Panc1 (cell line): Measurements from ENCODE around the gene RHOG. TPM values are rescaled to one million over a fixed set of nuclear protein-coding genes. Genes with fewer than 3 reads are reported as not detected.
A peak's percentile ranks its signal among the peaks of the same experiment; 100 is the strongest.

Experiments
- ATAC-seq: fragments of 200-7000 bp; cut with Tn5 transposase; 2 replicates; pipeline ENCODE4 v1.9.1; 2020; ENCODE audit warnings: mild to moderate bottlenecking, moderate library complexity
- BruUV-seq: library from RNA; stranded (reverse); fragments of 400-500 nt; replicated peaks from 2 replicates; lab custom pipeline; 2021; lab: Mats Ljungman, UMichigan
- CTCF ChIA-PET: fragments of 300-600 bp; sonication (Branson Sonifier 250); formaldehyde crosslinking; loops from one replicate; lab custom pipeline; 2022; ENCODE audit warnings: antibody characterized with exemption; lab: Charles Lee
- POLR2A ChIA-PET: fragments of 300-600 bp; sonication (Branson Sonifier 250); formaldehyde crosslinking; loops from one replicate; lab custom pipeline; 2022; ENCODE audit warnings: antibody characterized with exemption; lab: Charles Lee
- DNase-seq: peaks from one replicate; pipeline ENCODE4 v3.0.0-alpha.2; 2010; ENCODE audit warnings: low read depth, low spot score
- H3K27ac ChIP-seq: 2 replicates; pipeline ENCODE4 v1.5.1; 2011; ENCODE audit warnings: mild to moderate bottlenecking, low read length, inconsistent platforms
- H3K27me3 ChIP-seq: fragments of 200-500 bp; sonication (Bioruptor generic); 2 replicates; pipeline ENCODE4 v1.6.0; 2014; ENCODE audit warnings: low read length, inconsistent platforms; ENCODE audit not compliant: control insufficient read depth, insufficient read depth
- H3K36me3 ChIP-seq: fragments of 200-500 bp; sonication (Bioruptor generic); 2 replicates; pipeline ENCODE4 v1.5.1; 2014; ENCODE audit warnings: inconsistent platforms, mild to moderate bottlenecking, low read length, moderate library complexity; ENCODE audit not compliant: control insufficient read depth, insufficient read depth
- H3K4me1 ChIP-seq: 2 replicates; pipeline ENCODE4 v1.5.1; 2011; ENCODE audit warnings: inconsistent platforms, mild to moderate bottlenecking, low read length, moderate library complexity; ENCODE audit not compliant: control insufficient read depth, insufficient read depth
- H3K4me3 ChIP-seq, 2 experiments: 2 replicates each; pipeline ENCODE4 v1.5.1; 2011 to 2012; ENCODE audit warnings: low read depth in 2 of 2, low read length in 2 of 2, mild to moderate bottlenecking in 2 of 2, inconsistent platforms in 1 of 2, moderate library complexity in 1 of 2
- H3K9me3 ChIP-seq: fragments of 200-500 bp; sonication (Bioruptor generic); 2 replicates; pipeline ENCODE4 v1.5.1; 2014; ENCODE audit warnings: low read depth, mild to moderate bottlenecking, inconsistent platforms, low read length, moderate library complexity; ENCODE audit not compliant: control insufficient read depth, insufficient read depth
- POLR2AphosphoS5 ChIP-seq: IDR thresholded peaks from 2 replicates; pipeline ENCODE4 v1.6.1; 2012; ENCODE audit warnings: mild to moderate bottlenecking, low read depth, low read length, moderate library complexity
- REST ChIP-seq, 2 experiments: IDR thresholded peaks; 2 replicates each; pipeline ENCODE4 v1.6.1; 2011 to 2012; ENCODE audit warnings: low read depth in 2 of 2, control low read depth in 1 of 2, low read length in 1 of 2, mild to moderate bottlenecking in 1 of 2, moderate library complexity in 1 of 2; ENCODE audit not compliant: insufficient read depth in 1 of 2
- SIN3A ChIP-seq: IDR thresholded peaks from 2 replicates; pipeline ENCODE4 v1.6.1; 2012; ENCODE audit warnings: low read depth, mild to moderate bottlenecking, low read length, moderate library complexity, borderline replicate concordance; ENCODE audit not compliant: insufficient read depth
- TCF7L2 ChIP-seq: IDR thresholded peaks from 2 replicates; pipeline ENCODE4 v1.6.1; 2011; ENCODE audit warnings: mild to moderate bottlenecking, low read depth, low read length, inconsistent platforms
- in situ Hi-C: cut with HindIII; loops from 2 replicates; pipeline ENCODE4 v1.10.0; 2016; ENCODE audit warnings: low sequenced_read_pairs, low pct_unique_long_range_greater_than_20kb
- intact Hi-C: fragments of 100-400 bp; cut with micrococcal nuclease; formaldehyde crosslinking; loops from one replicate; pipeline ENCODE4 v1.10.0; 2022; ENCODE audit not compliant: unreplicated experiment
- total RNA-seq: library from RNA; stranded (reverse); gene quantifications from one replicate; pipeline ENCODE4 v1.2.1, GENCODE V29; 2021; ENCODE audit not compliant: unreplicated experiment
- TF ChIP-seq, protein P1 (sequence below): fragments of 450-650 bp; IDR thresholded peaks from 2 replicates; pipeline ENCODE4 v1.5.1; 2017; ENCODE audit warnings: mild to moderate bottlenecking

Gene RHOG
- total RNA-seq, 1 experiment from 2014 or later, result 156 TPM

DNA sequence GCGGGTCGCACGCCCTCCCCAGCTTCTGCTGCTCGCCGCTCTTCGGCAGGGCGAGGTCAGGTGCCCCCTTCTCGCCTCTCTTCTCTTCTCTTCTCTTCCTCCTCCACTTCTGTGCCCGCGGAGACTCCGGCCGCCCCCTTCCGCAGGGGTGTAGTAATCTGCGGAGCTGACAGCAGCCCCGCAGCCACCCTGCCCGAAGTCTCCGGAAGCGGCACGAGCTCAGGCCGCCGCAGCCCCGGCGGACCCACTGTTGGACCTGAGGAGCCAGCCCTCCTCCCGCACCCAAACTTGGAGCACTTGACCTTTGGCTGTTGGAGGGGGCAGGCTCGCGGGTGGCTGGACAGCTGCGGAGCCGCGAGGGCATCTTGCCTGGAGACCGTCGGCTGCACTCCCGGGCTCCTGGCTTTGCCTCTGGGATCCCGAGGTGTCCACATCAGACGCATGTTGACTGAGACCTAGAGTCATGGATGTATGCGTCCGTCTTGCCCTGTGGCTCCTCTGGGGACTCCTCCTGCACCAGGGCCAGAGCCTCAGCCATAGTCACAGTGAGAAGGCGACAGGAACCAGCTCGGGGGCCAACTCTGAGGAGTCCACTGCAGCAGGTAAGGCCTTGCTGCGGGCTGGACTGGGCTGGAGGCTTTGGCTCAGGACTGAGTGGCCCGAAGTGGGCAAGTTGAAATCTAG, 15.2 kb upstream of the RHOG start:
- ATAC-seq (peak; percentile 40), DNase-seq (no peak)
- CTCF ChIA-PET, result interaction anchor here (0.6 to 2.9 kb wide), 17 partner anchors 15 to 447 kb away, joined by 3 to 62 read pairs (median 5); partner anchors contain the start of gene RHOG
- Histone ChIP-seq H3K4me3 (peak overlapping the region; percentile 67 to 86), H3K27me3 (no peaks in the 10 kb centered on the region), H3K27ac (peak overlapping the region; percentile 73), H3K36me3 (no peaks in the 10 kb centered on the region), H3K9me3 (no peaks in the 10 kb centered on the region), H3K4me1 (peaks cover 49% of the 10 kb centered on the region)
- intact Hi-C loops (loop anchor here (10.0 kb wide), 1 partner anchor 451 kb away; no protein-coding TSS in a partner anchor), in situ Hi-C loops (no loop called here)
- POLR2A ChIA-PET, result interaction anchor here (0.7 kb wide), 1 partner anchor 74 kb away, joined by 5 read pairs; no protein-coding TSS in a partner anchor
- 0 out of 2 replicates have a peak, but pooled peaks have one; percentile 38 for TF ChIP-seq SIN3A
- TF ChIP-seq, protein P1, sequence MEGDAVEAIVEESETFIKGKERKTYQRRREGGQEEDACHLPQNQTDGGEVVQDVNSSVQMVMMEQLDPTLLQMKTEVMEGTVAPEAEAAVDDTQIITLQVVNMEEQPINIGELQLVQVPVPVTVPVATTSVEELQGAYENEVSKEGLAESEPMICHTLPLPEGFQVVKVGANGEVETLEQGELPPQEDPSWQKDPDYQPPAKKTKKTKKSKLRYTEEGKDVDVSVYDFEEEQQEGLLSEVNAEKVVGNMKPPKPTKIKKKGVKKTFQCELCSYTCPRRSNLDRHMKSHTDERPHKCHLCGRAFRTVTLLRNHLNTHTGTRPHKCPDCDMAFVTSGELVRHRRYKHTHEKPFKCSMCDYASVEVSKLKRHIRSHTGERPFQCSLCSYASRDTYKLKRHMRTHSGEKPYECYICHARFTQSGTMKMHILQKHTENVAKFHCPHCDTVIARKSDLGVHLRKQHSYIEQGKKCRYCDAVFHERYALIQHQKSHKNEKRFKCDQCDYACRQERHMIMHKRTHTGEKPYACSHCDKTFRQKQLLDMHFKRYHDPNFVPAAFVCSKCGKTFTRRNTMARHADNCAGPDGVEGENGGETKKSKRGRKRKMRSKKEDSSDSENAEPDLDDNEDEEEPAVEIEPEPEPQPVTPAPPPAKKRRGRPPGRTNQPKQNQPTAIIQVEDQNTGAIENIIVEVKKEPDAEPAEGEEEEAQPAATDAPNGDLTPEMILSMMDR, result no peak
- no peak for TF ChIP-seq TCF7L2
- TF ChIP-seq POLR2AphosphoS5, result no peak; the same call in 1 of the 2 replicates
- no peak for TF ChIP-seq REST (IDR thresholded peaks at IDR 0.05; ENCODE audit: insufficient read depth in 1 of 2, low read depth in 2 of 2, low read length in 1 of 2)
- BruUV-seq, result no TSS peak

DNA sequence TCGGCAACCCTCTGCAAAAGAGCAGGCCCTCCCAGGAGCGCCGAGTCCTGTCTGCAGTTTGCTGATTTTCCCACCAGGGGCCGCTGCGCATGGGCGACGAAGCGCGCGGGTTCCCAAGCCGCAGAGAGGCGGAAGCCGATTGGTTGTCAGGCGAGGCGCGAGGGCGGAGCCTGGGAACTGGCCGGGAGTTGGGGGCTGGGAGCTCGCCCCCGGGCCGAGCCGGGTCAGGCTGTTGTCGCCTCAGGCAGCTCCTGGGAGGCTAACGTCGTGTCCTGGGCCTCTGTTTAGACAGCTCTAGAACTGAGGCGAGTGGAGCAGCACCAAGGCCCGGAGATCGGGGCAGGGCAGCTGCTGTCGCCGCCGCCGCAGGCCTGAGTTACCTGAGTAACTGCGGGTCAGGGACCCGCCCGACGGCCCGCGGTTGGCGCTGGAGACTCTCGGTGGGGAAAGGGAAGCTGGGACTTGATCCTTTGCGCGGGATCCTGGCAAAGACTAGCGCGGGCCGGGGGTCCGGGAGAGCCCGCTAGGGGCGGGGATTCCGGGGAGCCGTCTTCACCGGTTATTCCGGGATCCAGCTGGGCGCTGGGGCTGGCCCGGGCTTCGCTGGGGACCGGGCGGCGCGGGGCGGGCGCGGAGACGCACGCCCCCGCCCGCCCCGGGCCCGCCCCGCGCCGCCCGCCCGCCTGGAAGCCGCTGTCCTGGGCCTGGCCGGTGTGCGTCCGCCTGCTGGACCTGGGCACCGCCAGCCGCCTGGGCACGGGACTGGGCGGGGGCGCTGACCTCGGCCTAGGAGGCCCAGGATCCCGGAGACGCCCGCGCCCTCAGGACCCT, 14.4 kb upstream of the RHOG start, which contains the start of gene STIM1:
Gene STIM1, plus strand, starts transcription at position 688 of the 831 bp plus-strand sequence. CDS start 607 bp downstream, outside the sequence.
- CTCF ChIA-PET, result interaction anchor here (0.5 to 2.9 kb wide), 37 partner anchors 9 to 481 kb away, joined by 3 to 62 read pairs (median 4); partner anchors contain the start of genes PGAP2 and RHOG
- TF ChIP-seq TCF7L2 (peak; percentile 12; the same call in 1 of the 2 replicates), SIN3A (no peak; the same call in 1 of the 2 replicates), POLR2AphosphoS5 (peak; percentile 54), REST (IDR thresholded peaks at IDR 0.05; ENCODE audit: insufficient read depth in 1 of 2, low read depth in 2 of 2, low read length in 1 of 2) (peak in 1 of 2 experiments; percentile 21; a peak in 1 of 4 replicates)
- TF ChIP-seq, protein P1, result peak; percentile 100
- Histone ChIP-seq H3K27me3 (no peaks in the 10 kb centered on the region), H3K9me3 (no peaks in the 10 kb centered on the region), H3K4me3 (peak within 1 kb of the TSS; percentile 67 to 86), H3K27ac (peak within 1 kb of the TSS; percentile 87), H3K4me1 (peaks cover 42% of the 10 kb centered on the region), H3K36me3 (no peaks in the 10 kb centered on the region)
- in situ Hi-C loops, result no loop called here
- peak; percentile 88 for DNase-seq
- POLR2A ChIA-PET, result interaction anchor here (0.7 to 0.8 kb wide), 5 partner anchors 14 to 93 kb away, joined by 5 to 8 read pairs (median 6); partner anchors contain the start of gene RHOG
- intact Hi-C loops, result loop anchor here (10.0 kb wide), 1 partner anchor 450 kb away; no protein-coding TSS in a partner anchor
- peak; percentile 96 for ATAC-seq
- TSS peak; percentile 89 for BruUV-seq
